Endothelial cell of umbilical vein (primary cell): ENCODE data around the gene IQCH. TPM values are rescaled to one million over a fixed set of nuclear protein-coding genes. Genes with fewer than 3 reads are reported as not detected.

Experiments used
- BruUV-seq: library from RNA; stranded (reverse); fragments of 400-500 nt; replicated peaks from 2 replicates; lab custom pipeline; 2021; lab: Mats Ljungman, UMichigan
- CTCF ChIA-PET: fragments of 300-600, 350-600 bp; sonication (Branson Sonifier 250); formaldehyde crosslinking; loops from one replicate; lab custom pipeline; 2021; ENCODE audit warnings: antibody characterized with exemption, inconsistent platforms; lab: Charles Lee
- POLR2A ChIA-PET: fragments of 300-600, 350-600 bp; sonication (Branson Sonifier 250); formaldehyde crosslinking; loops from one replicate; lab custom pipeline; 2021; ENCODE audit warnings: antibody characterized with exemption, inconsistent platforms; lab: Charles Lee
- DNase-seq: peaks from one replicate; pipeline ENCODE4 v3.0.0-alpha.2; 2011; ENCODE audit warnings: low read depth, low spot score
- FAIRE-seq: peaks from 2 replicates; lab custom pipeline; 2011; peaks lifted over from hg19 to GRCh38; lab: Jason Lieb, UNC
- H2AFZ ChIP-seq: 2 replicates; pipeline ENCODE4 v1.6.0; 2012; ENCODE audit warnings: low read depth, low read length, control low read depth, inconsistent platforms
- H3K27ac ChIP-seq: 2 replicates; pipeline ENCODE4 v1.5.1; 2011; ENCODE audit warnings: low read depth, mild to moderate bottlenecking, control low read depth, low read length, moderate library complexity; ENCODE audit not compliant: insufficient read depth
- H3K27me3 ChIP-seq, 2 experiments: 2 replicates each; pipeline versions ENCODE4 v1.6.0 to v1.6.1; 2011; ENCODE audit warnings: low read length in 2 of 2, mixed read lengths in 1 of 2; ENCODE audit not compliant: control insufficient read depth in 2 of 2, insufficient read depth in 2 of 2
- H3K36me3 ChIP-seq, 2 experiments: 2 replicates in 1 of 2; 3 replicates in 1 of 2; pipeline ENCODE4 v1.5.1; 2011; ENCODE audit warnings: low read length in 2 of 2, mild to moderate bottlenecking in 1 of 2, moderate library complexity in 1 of 2; ENCODE audit not compliant: control insufficient read depth in 2 of 2, insufficient read depth in 2 of 2; ENCODE audit errors: extremely low read depth in 1 of 2
- H3K4me1 ChIP-seq: 3 replicates; pipeline ENCODE4 v1.5.1; 2011; ENCODE audit warnings: mild to moderate bottlenecking, low read length; ENCODE audit not compliant: control insufficient read depth, insufficient read depth; ENCODE audit errors: extremely low read depth
- H3K4me2 ChIP-seq: 2 replicates; pipeline ENCODE4 v1.6.1; 2011; ENCODE audit warnings: low read length, control low read depth, mixed read lengths; ENCODE audit not compliant: insufficient read depth
- H3K4me3 ChIP-seq, 3 experiments: fragments of 200-600 bp in 1 of 3; sonication (generic), shearing (Covaris generic) in 1 of 3; replicated peaks in 1 of 3; 2 replicates each; pipeline ENCODE4 v1.5.1; 2011 to 2016; ENCODE audit warnings: control low read depth in 3 of 3, low read length in 3 of 3, mild to moderate bottlenecking in 2 of 3, inconsistent platforms in 1 of 3, low read depth in 1 of 3, moderate library complexity in 1 of 3; ENCODE audit not compliant: insufficient read depth in 1 of 3
- H3K79me2 ChIP-seq: 2 replicates; pipeline ENCODE4 v1.6.0; 2012; ENCODE audit warnings: low read length, inconsistent platforms; ENCODE audit not compliant: control insufficient read depth, insufficient read depth
- H3K9ac ChIP-seq: replicated peaks from 2 replicates; pipeline ENCODE3; 2011; ENCODE audit warnings: low read length, control low read depth; ENCODE audit not compliant: insufficient read depth; ENCODE audit errors: extremely low read depth
- H3K9me1 ChIP-seq: replicated peaks from 3 replicates; pipeline ENCODE4 v1.6.0; 2011; ENCODE audit warnings: mild to moderate bottlenecking, low read length; ENCODE audit not compliant: control insufficient read depth, insufficient read depth; ENCODE audit errors: extremely low read depth
- H3K9me3 ChIP-seq: replicated peaks from 2 replicates; pipeline ENCODE4 v1.5.1; 2012; ENCODE audit warnings: low read length, inconsistent platforms; ENCODE audit not compliant: control insufficient read depth, insufficient read depth
- H4K20me1 ChIP-seq: replicated peaks from 2 replicates; pipeline ENCODE3; 2011; ENCODE audit warnings: mild to moderate bottlenecking, low read length; ENCODE audit not compliant: control insufficient read depth, insufficient read depth; ENCODE audit errors: extremely low read depth
- CTCF ChIP-seq, 2 donors: IDR thresholded peaks; 1 replicate in 1 of 2; 2 replicates in 1 of 2; pipeline ENCODE4 v1.5.1; 2011; ENCODE audit warnings: low read length in 2 of 2, mild to moderate bottlenecking in 2 of 2, moderate library complexity in 2 of 2, control low read depth in 1 of 2, inconsistent platforms in 1 of 2, low read depth in 1 of 2; ENCODE audit not compliant: insufficient read depth in 1 of 2; ENCODE audit errors: extremely low read depth in 1 of 2
- EZH2 ChIP-seq: IDR thresholded peaks from 2 replicates; pipeline ENCODE4 v1.6.1; 2012; ENCODE audit warnings: borderline replicate concordance, low read depth, mild to moderate bottlenecking, moderate library complexity, low read length, inconsistent platforms; ENCODE audit not compliant: severe bottlenecking
- FOS ChIP-seq: IDR thresholded peaks from 2 replicates; pipeline ENCODE4 v1.6.1; 2011; ENCODE audit warnings: mild to moderate bottlenecking, low read length, moderate library complexity, borderline replicate concordance; ENCODE audit not compliant: insufficient read depth
- GATA2 ChIP-seq: IDR thresholded peaks from 2 replicates; pipeline ENCODE4 v1.7.0; 2011; ENCODE audit warnings: low read depth, mild to moderate bottlenecking, moderate library complexity, mixed read lengths, low read length; ENCODE audit not compliant: insufficient read length, insufficient read depth
- JUN ChIP-seq: IDR thresholded peaks from 2 replicates; pipeline ENCODE4 v1.6.1; 2011; ENCODE audit warnings: borderline replicate concordance, low read depth; ENCODE audit not compliant: insufficient read length, insufficient read depth
- MAX ChIP-seq: IDR thresholded peaks from 2 replicates; pipeline ENCODE4 v1.6.1; 2011; ENCODE audit not compliant: insufficient read depth, insufficient read length
- MYC ChIP-seq: IDR thresholded peaks from one replicate; pipeline ENCODE4 v1.6.1; 2011; ENCODE audit warnings: mild to moderate bottlenecking, low read depth, low read length
- POLR2A ChIP-seq: IDR thresholded peaks from 2 replicates; pipeline ENCODE4 v1.6.1; 2012; ENCODE audit warnings: low read depth, mild to moderate bottlenecking, control low read depth, low read length
- POLR2AphosphoS5 ChIP-seq: IDR thresholded peaks from 2 replicates; pipeline ENCODE4 v1.6.1; 2012; ENCODE audit warnings: low read depth, mild to moderate bottlenecking, control low read depth, low read length, moderate library complexity; ENCODE audit not compliant: insufficient read depth
- dilution Hi-C: fragments of 300-500 bp; cut with MboI; formaldehyde crosslinking; loops from one replicate; pipeline ENCODE4 v1.15.0; 2019; ENCODE audit warnings: low sequenced_read_pairs; ENCODE audit not compliant: extremely low pct_ligation_motif_present
- intact Hi-C: fragments of 100-400 bp; cut with micrococcal nuclease; formaldehyde crosslinking; loops from one replicate; pipeline ENCODE4 v1.10.0; 2022
- polyA plus RNA-seq, 4 experiments: library from polyadenylated mRNA; depleted of rRNA in 3 of 4; stranded (reverse) in 3 of 4; unstranded in 1 of 4; fragments of >200 nt; gene quantifications; 2 replicates each; pipeline versions ENCODE4 v1.2.1 to v1.2.3, GENCODE V29; 2011 to 2012; ENCODE audit warnings: missing spikeins in 1 of 4
- total RNA-seq: library from RNA; stranded (reverse); gene quantifications from 2 replicates; pipeline ENCODE4 v1.2.3, GENCODE V29; 2021

Gene IQCH
- total and polyA plus RNA-seq, 2 donors (not counting 3 experiments of a cell fraction or from before 2014, with no cell fraction given): 0.29 to 0.51 TPM

GRCh38 chr15:67504796-67505195 is 250.2 kb downstream of the IQCH start:
- no peaks in the 10 kb centered on the region for H3K9me3 ChIP-seq
- ChIA-PET POLR2A (no interaction called here), CTCF (no interaction called here)
- H3K4me2 ChIP-seq: no peak overlapping the region
- no peaks in the 10 kb centered on the region for H3K27me3 ChIP-seq
- no TSS peak for BruUV-seq
- TF ChIP-seq FOS (no peak), POLR2AphosphoS5 (no peak), JUN (no peak), POLR2A (no peak), MYC (no peak), EZH2 (no peak), GATA2 (no peak), CTCF (IDR thresholded peaks at IDR 0.05; ENCODE audit: extremely low read depth in 1 of 2, insufficient read depth in 1 of 2, low read depth in 1 of 2, low read length in 2 of 2) (no peak), MAX (no peak)
- intact Hi-C loops: no loop called here
- no peak overlapping the region for H3K27ac ChIP-seq
- H3K9me1 ChIP-seq: no peaks in the 10 kb centered on the region
- FAIRE-seq (no peak), DNase-seq (no peak)
- H3K36me3 ChIP-seq: no peaks in the 10 kb centered on the region
- no peak overlapping the region for H3K4me3 ChIP-seq
- no peak overlapping the region for H3K9ac ChIP-seq
- dilution Hi-C loops: no loop called here
- no peaks in the 10 kb centered on the region for H3K79me2 ChIP-seq
- no peak overlapping the region for H2AFZ ChIP-seq
- peaks cover 7% of the 10 kb centered on the region for H3K4me1 ChIP-seq
- H4K20me1 ChIP-seq: no peaks in the 10 kb centered on the region
